Thoracic aorta (tissue), 2 donors: Measurements from ENCODE around the gene FLT4. TPM values are rescaled to one million over a fixed set of nuclear protein-coding genes. Genes with fewer than 3 reads are reported as not detected.

Experiments used
- ATAC-seq: fragments of 150-250 bp; one replicate; pipeline ENCODE4 v1.8.0; 2017; ENCODE audit warnings: low read depth; ENCODE audit not compliant: insufficient number of reproducible peaks, low FRiP score
- DNase-seq: peaks from one replicate; pipeline ENCODE4 v3.0.0-alpha.2; 2020; ENCODE audit warnings: low spot score
- H3K27ac ChIP-seq, 2 donors: fragments of 200-600 bp; sonication (generic); 1 replicate in 1 of 2; 2 replicates in 1 of 2; pipeline ENCODE4 v1.5.1; 2016; ENCODE audit warnings: mild to moderate bottlenecking in 2 of 2, moderate library complexity in 2 of 2
- H3K27me3 ChIP-seq: fragments of 200-600 bp; sonication (generic); replicated peaks from 2 replicates; pipeline ENCODE4 v1.6.0; 2016; ENCODE audit warnings: mild to moderate bottlenecking; ENCODE audit not compliant: insufficient read depth
- H3K36me3 ChIP-seq: fragments of 200-600 bp; sonication (generic); one replicate; pipeline ENCODE4 v1.5.1; 2016
- H3K4me1 ChIP-seq, 2 donors: fragments of 200-600 bp; sonication (generic); 1 replicate in 1 of 2; 2 replicates in 1 of 2; pipeline versions ENCODE4 v1.5.1 to v1.6.0; 2016; ENCODE audit warnings: low read depth in 2 of 2, mild to moderate bottlenecking in 1 of 2; ENCODE audit not compliant: control insufficient read depth in 1 of 2
- H3K4me3 ChIP-seq: fragments of 200-600 bp; sonication (generic); 2 replicates; pipeline ENCODE4 v1.5.1; 2016; ENCODE audit warnings: mild to moderate bottlenecking
- H3K9me3 ChIP-seq: fragments of 200-600 bp; sonication (generic); 2 replicates; pipeline ENCODE4 v1.5.1; 2016
- total RNA-seq, 2 donors: library from RNA; depleted of rRNA; stranded (reverse); fragments of >200 nt; gene quantifications; one replicate each; pipeline versions ENCODE4 v1.1.0 to v1.2.3, GENCODE V29; 2016
- TF ChIP-seq, protein P1 (sequence below): fragments of 200-600 bp; sonication (generic); IDR thresholded peaks from one replicate; pipeline ENCODE4 v1.5.1; 2019; ENCODE audit warnings: antibody characterized with exemption

Gene FLT4
- total RNA-seq, 2 donors from 2014 or later, result 4.8 to 10.8 TPM

- no peak overlapping the region for H3K27ac ChIP-seq
- no peak for ATAC-seq
- no peaks in the 10 kb centered on the region for H3K4me1 ChIP-seq
- TF ChIP-seq, protein P1, sequence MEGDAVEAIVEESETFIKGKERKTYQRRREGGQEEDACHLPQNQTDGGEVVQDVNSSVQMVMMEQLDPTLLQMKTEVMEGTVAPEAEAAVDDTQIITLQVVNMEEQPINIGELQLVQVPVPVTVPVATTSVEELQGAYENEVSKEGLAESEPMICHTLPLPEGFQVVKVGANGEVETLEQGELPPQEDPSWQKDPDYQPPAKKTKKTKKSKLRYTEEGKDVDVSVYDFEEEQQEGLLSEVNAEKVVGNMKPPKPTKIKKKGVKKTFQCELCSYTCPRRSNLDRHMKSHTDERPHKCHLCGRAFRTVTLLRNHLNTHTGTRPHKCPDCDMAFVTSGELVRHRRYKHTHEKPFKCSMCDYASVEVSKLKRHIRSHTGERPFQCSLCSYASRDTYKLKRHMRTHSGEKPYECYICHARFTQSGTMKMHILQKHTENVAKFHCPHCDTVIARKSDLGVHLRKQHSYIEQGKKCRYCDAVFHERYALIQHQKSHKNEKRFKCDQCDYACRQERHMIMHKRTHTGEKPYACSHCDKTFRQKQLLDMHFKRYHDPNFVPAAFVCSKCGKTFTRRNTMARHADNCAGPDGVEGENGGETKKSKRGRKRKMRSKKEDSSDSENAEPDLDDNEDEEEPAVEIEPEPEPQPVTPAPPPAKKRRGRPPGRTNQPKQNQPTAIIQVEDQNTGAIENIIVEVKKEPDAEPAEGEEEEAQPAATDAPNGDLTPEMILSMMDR, result no peak
- no peaks in the 10 kb centered on the region for H3K27me3 ChIP-seq
- no peak overlapping the region for H3K4me3 ChIP-seq
- H3K36me3 ChIP-seq, result no peaks in the 10 kb centered on the region
- no peaks in the 10 kb centered on the region for H3K9me3 ChIP-seq
- DNase-seq, result no peak
Measured at GRCh38 chr5:180598797-180599589, 50.4 kb downstream of the FLT4 start.

DNA sequence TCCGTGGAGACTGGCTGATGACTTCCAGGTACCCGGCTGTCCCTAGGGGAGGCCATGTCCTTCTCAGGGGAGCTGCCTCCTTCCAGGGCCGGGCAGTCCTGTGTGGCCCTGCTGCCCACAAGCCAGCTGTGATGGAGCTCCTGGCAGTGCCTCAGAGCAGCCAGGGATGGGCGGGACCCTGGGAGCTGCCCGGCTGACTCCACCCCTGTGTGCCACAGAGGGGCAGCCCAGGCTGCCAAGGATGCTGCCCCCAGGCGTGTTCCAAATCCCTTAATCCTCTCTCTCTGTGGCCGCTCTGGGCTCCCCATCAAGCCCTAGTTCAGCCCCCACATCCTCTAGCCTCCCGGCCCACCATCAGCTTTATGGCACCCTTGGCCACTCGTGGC, 51.1 kb downstream of the FLT4 start:
- ATAC-seq (no peak), DNase-seq (no peak)
- TF ChIP-seq, protein P1, result no peak
- no peaks in the 10 kb centered on the region for H3K36me3 ChIP-seq
- H3K4me1 ChIP-seq, result no peaks in the 10 kb centered on the region
- H3K27ac ChIP-seq, result no peak overlapping the region
- no peak overlapping the region for H3K4me3 ChIP-seq
- H3K27me3 ChIP-seq, result no peaks in the 10 kb centered on the region
- no peaks in the 10 kb centered on the region for H3K9me3 ChIP-seq

DNA sequence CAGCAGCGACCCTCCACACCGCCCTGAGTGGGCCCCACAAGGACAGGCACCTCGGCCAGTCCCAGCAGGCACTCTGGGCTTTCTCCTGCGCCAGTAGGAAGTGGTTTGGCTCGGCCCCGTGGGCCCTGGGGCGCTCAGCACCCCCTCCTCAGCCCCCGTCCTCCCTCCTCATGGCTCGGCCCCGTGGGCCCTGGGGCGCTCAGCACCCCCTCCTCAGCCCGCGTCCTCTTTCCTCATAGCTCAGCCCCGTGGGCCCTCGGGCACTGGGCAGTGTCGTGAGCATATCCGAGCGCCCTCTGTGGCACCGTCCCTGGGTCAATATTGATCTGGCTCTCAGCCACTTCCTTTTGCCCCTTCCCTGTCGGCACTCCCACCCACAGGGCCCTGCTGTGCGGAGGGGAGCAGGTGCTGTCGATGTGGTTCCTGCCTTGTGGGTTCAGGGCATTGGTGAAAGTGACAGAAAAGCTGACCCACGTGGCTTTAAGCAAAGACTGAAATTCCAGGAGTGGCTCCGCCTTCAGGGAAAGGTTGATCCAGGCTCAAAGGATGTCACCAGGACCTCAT, 52.6 kb downstream of the FLT4 start:
- no peak for DNase-seq
- no peaks in the 10 kb centered on the region for H3K9me3 ChIP-seq
- H3K27me3 ChIP-seq, result no peaks in the 10 kb centered on the region
- TF ChIP-seq, protein P1, result no peak
- H3K36me3 ChIP-seq, result no peaks in the 10 kb centered on the region
- no peaks in the 10 kb centered on the region for H3K4me1 ChIP-seq
- no peak overlapping the region for H3K27ac ChIP-seq
- no peak for ATAC-seq
- no peak overlapping the region for H3K4me3 ChIP-seq

- no peak for ATAC-seq
- no peak for DNase-seq
- Histone ChIP-seq H3K27ac (no peak overlapping the region), H3K36me3 (no peaks in the 10 kb centered on the region), H3K4me3 (no peak overlapping the region), H3K4me1 (no peaks in the 10 kb centered on the region), H3K27me3 (no peaks in the 10 kb centered on the region), H3K9me3 (no peaks in the 10 kb centered on the region)
- TF ChIP-seq, protein P1, result no peak
Measured at GRCh38 chr5:180596115-180596667, 53.2 kb downstream of the FLT4 start.

DNA sequence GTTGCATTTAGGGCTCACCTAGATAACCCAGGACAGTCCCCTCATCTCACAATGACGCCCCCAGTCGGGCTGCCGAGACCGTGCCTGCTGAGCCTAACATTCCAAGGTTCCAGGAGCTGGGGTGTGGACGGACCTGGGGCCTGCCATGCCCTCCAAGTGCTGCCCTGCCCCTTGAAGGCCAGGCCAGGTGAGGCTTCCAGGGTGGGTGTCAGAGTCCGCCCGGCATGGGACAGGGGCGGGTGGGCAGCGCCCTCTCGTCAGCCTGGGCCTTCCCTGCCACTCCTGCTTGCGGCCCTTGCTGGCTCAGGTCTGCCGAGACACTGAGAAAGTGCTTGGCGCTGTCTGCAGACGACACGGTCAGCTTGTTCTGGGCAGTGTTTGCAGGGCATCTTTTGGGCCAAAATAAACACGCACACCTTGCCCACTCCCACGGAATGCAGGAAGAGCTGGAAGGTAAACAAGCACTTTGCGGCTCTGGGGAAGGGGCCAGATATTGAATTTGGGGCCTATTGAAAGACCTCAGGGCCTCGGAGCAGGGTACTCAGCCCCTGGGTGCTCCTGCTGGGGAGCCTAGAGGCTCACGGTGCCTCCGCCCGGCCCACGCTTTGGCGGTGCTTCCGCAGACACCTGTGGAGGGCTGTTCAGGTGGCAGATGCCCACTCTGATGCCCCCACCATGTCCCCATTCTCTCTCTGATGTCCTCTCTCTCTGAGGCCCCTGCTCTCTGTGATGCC, 53.9 kb downstream of the FLT4 start:
- H3K4me1 ChIP-seq, result no peaks in the 10 kb centered on the region
- H3K36me3 ChIP-seq, result no peaks in the 10 kb centered on the region
- peaks cover under 1% of the 10 kb centered on the region for H3K27me3 ChIP-seq
- DNase-seq (no peak), ATAC-seq (no peak)
- TF ChIP-seq, protein P1, result no peak
- H3K9me3 ChIP-seq, result no peaks in the 10 kb centered on the region
- no peak overlapping the region for H3K4me3 ChIP-seq
- no peak overlapping the region for H3K27ac ChIP-seq
